SU-DHL-6 (cell line): ENCODE data around the gene GYPA.

Source experiments
- H2AFZ ChIP-seq: fragments of 200-600 bp; sonication (generic); 2 replicates; pipeline ENCODE4 v1.6.1; 2014; ENCODE audit warnings: low read depth, mild to moderate bottlenecking, moderate library complexity, mixed read lengths, antibody characterized with exemption, low read length; ENCODE audit not compliant: severe bottlenecking
- H3F3A ChIP-seq: fragments of 200-600 bp; shearing (Covaris generic); 2 replicates; pipeline ENCODE4 v1.6.0; 2016; ENCODE audit warnings: antibody characterized with exemption, mild to moderate bottlenecking; ENCODE audit not compliant: insufficient read depth
- H3K27ac ChIP-seq: fragments of 200-600 bp; sonication (generic); 2 replicates; pipeline ENCODE4 v1.5.1; 2016; ENCODE audit warnings: low read depth, mild to moderate bottlenecking, low read length, moderate library complexity, mixed read lengths
- H3K27me3 ChIP-seq: fragments of 200-600 bp; sonication (generic), shearing (Covaris generic); 2 replicates; pipeline ENCODE4 v1.6.0; 2014; ENCODE audit warnings: mild to moderate bottlenecking, low read length
- H3K36me3 ChIP-seq: fragments of 200-600 bp; sonication (generic); 2 replicates; pipeline ENCODE4 v1.6.1; 2014; ENCODE audit warnings: mild to moderate bottlenecking, low read length, mixed read lengths
- H3K4me2 ChIP-seq: fragments of 300-600, 200-600 bp; shearing (Covaris generic), sonication (generic); 2 replicates; pipeline ENCODE4 v1.6.0; 2014; ENCODE audit warnings: low read length, low read depth, mild to moderate bottlenecking; ENCODE audit not compliant: poor library complexity, severe bottlenecking
- H3K4me3 ChIP-seq: fragments of 200-600 bp; sonication (generic); 2 replicates; pipeline ENCODE4 v1.5.1; 2014; ENCODE audit warnings: antibody characterized with exemption, low read length, mild to moderate bottlenecking, mixed read lengths; ENCODE audit not compliant: insufficient read depth, poor library complexity, severe bottlenecking
- H3K79me2 ChIP-seq: fragments of 200-600 bp; sonication (generic); 2 replicates; pipeline ENCODE4 v1.6.1; 2014; ENCODE audit warnings: mild to moderate bottlenecking, low read length, moderate library complexity; ENCODE audit not compliant: insufficient read depth
- H3K9ac ChIP-seq: fragments of 200-600 bp; sonication (generic); 2 replicates; pipeline ENCODE4 v1.7.0; 2014; ENCODE audit warnings: mild to moderate bottlenecking, low read length
- H3K9me2 ChIP-seq: fragments of 200-600 bp; sonication (generic); replicated peaks from 2 replicates; pipeline ENCODE4 v1.6.1; 2014; ENCODE audit warnings: low read length; ENCODE audit not compliant: insufficient read depth
- H3K9me3 ChIP-seq: fragments of 200-600 bp; sonication (generic); 2 replicates; pipeline ENCODE4 v1.6.1; 2014; ENCODE audit warnings: low read length, mixed read lengths; ENCODE audit not compliant: insufficient read depth
- H4K20me1 ChIP-seq: fragments of 200-600 bp; sonication (generic); 2 replicates; pipeline ENCODE4 v1.6.1; 2014; ENCODE audit warnings: low read depth, mild to moderate bottlenecking, antibody characterized with exemption, low read length, moderate library complexity, mixed read lengths
- CTCF ChIP-seq: fragments of 200-600 bp; sonication (generic); IDR thresholded peaks from one replicate; pipeline ENCODE4 v1.5.1; 2017; ENCODE audit warnings: antibody characterized with exemption, mild to moderate bottlenecking, low read length, moderate library complexity; ENCODE audit not compliant: insufficient read depth, poor library complexity, severe bottlenecking
- EZH2phosphoT487 ChIP-seq: fragments of 200-600 bp; sonication (generic), shearing (Covaris generic); conservative IDR thresholded peaks from 2 replicates; pipeline ENCODE4 v1.6.1; 2018; ENCODE audit warnings: mild to moderate bottlenecking, antibody characterized with exemption, low read length, moderate library complexity, mixed read lengths

GYPA gene

GRCh38 chr4:144171697-144172096 lies 31.2 kb upstream of the GYPA start:
- Histone ChIP-seq H3F3A (no peaks in the 10 kb centered on the region), H3K4me2 (no peak overlapping the region), H2AFZ (no peak overlapping the region), H3K27ac (no peak overlapping the region), H3K9ac (no peak overlapping the region), H3K27me3 (no peaks in the 10 kb centered on the region), H3K9me2 (no peaks in the 10 kb centered on the region), H4K20me1 (no peaks in the 10 kb centered on the region), H3K4me3 (no peak overlapping the region), H3K36me3 (no peaks in the 10 kb centered on the region), H3K79me2 (no peaks in the 10 kb centered on the region), H3K9me3 (no peaks in the 10 kb centered on the region)
- TF ChIP-seq EZH2phosphoT487 (no peak), CTCF (no peak)

- TF ChIP-seq CTCF (no peak), EZH2phosphoT487 (no peak)
- Histone ChIP-seq H4K20me1 (no peaks in the 10 kb centered on the region), H3K36me3 (no peaks in the 10 kb centered on the region), H3K27ac (no peak overlapping the region), H3K4me2 (no peak overlapping the region), H3K9me2 (no peaks in the 10 kb centered on the region), H3K9me3 (no peaks in the 10 kb centered on the region), H3K9ac (no peak overlapping the region), H3F3A (no peaks in the 10 kb centered on the region), H3K79me2 (no peaks in the 10 kb centered on the region), H3K27me3 (no peaks in the 10 kb centered on the region), H3K4me3 (no peak overlapping the region), H2AFZ (no peak overlapping the region)
These were observed 28.7 kb upstream of the GYPA start for GRCh38 chr4:144169211-144169610.

- Histone ChIP-seq H3K27ac (no peak overlapping the region), H3F3A (no peaks in the 10 kb centered on the region), H3K27me3 (no peaks in the 10 kb centered on the region), H2AFZ (no peak overlapping the region), H3K9ac (no peak overlapping the region), H3K4me2 (no peak overlapping the region), H3K9me2 (no peaks in the 10 kb centered on the region), H4K20me1 (no peaks in the 10 kb centered on the region), H3K36me3 (no peaks in the 10 kb centered on the region), H3K4me3 (no peak overlapping the region), H3K9me3 (no peaks in the 10 kb centered on the region), H3K79me2 (no peaks in the 10 kb centered on the region)
- TF ChIP-seq CTCF (no peak), EZH2phosphoT487 (no peak)
These were observed 13.5 kb upstream of the GYPA start for GRCh38 chr4:144154044-144154443.
